Neural cell (in vitro differentiated cells): ENCODE data around the gene ZNF362.

Experiments
- EP300 ChIP-seq: fragments of 450-650 bp; conservative IDR thresholded peaks from 2 replicates; pipeline ENCODE4 v1.6.1; 2014; ENCODE audit warnings: antibody characterized with exemption, mild to moderate bottlenecking, moderate library complexity; ENCODE audit not compliant: poor library complexity, severe bottlenecking
- EZH2 ChIP-seq: fragments of 200-600, 300-800 bp; shearing (Covaris generic), sonication (generic); IDR thresholded peaks from 2 replicates; pipeline ENCODE4 v1.6.1; 2014; ENCODE audit warnings: antibody characterized with exemption, low read length, borderline replicate concordance, mild to moderate bottlenecking; ENCODE audit not compliant: insufficient read depth, poor library complexity, severe bottlenecking
- POLR2AphosphoS5 ChIP-seq: IDR thresholded peaks from 2 replicates; pipeline ENCODE4 v1.6.1; 2012
- RAD21 ChIP-seq: fragments of 450-650 bp; conservative IDR thresholded peaks from 2 replicates; pipeline ENCODE4 v1.6.1; 2014; ENCODE audit warnings: antibody characterized with exemption, mild to moderate bottlenecking, moderate library complexity
- REST ChIP-seq: IDR thresholded peaks from 2 replicates; pipeline ENCODE4 v1.6.1; 2012; ENCODE audit warnings: borderline replicate concordance
- SMC3 ChIP-seq: fragments of 450-650 bp; conservative IDR thresholded peaks from 2 replicates; pipeline ENCODE4 v1.6.1; 2014; ENCODE audit warnings: antibody characterized with exemption, mild to moderate bottlenecking, moderate library complexity; ENCODE audit not compliant: poor library complexity
- TAF1 ChIP-seq: IDR thresholded peaks from 2 replicates; pipeline ENCODE4 v1.6.1; 2012; ENCODE audit warnings: low read depth
- TF ChIP-seq, protein P1 (sequence below): fragments of 450-650 bp; IDR thresholded peaks from 2 replicates; pipeline ENCODE4 v1.5.1; 2014; ENCODE audit warnings: antibody characterized with exemption, mild to moderate bottlenecking, moderate library complexity; ENCODE audit not compliant: poor library complexity, severe bottlenecking

DNA sequence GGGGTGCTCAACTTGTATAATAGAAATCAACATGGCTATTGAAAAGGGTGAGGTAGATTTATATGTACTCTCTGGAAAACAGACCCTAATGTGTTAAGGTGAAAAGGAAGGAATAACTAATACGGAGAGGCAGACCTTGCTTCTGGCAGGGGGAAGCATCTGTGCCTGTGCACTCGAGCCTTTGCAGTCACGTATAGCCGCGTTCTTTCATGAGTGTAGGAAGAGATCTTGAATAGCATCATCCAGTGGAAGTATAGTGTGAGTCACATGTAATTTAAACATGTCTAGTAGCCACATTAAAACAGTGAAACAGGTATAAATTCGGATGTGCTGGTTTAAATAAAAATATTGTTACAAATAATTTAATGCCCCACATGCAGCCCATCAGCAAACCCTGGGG lies 61.7 kb downstream of the ZNF362 start:
- TF ChIP-seq, protein P1, sequence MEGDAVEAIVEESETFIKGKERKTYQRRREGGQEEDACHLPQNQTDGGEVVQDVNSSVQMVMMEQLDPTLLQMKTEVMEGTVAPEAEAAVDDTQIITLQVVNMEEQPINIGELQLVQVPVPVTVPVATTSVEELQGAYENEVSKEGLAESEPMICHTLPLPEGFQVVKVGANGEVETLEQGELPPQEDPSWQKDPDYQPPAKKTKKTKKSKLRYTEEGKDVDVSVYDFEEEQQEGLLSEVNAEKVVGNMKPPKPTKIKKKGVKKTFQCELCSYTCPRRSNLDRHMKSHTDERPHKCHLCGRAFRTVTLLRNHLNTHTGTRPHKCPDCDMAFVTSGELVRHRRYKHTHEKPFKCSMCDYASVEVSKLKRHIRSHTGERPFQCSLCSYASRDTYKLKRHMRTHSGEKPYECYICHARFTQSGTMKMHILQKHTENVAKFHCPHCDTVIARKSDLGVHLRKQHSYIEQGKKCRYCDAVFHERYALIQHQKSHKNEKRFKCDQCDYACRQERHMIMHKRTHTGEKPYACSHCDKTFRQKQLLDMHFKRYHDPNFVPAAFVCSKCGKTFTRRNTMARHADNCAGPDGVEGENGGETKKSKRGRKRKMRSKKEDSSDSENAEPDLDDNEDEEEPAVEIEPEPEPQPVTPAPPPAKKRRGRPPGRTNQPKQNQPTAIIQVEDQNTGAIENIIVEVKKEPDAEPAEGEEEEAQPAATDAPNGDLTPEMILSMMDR = no peak
- TF ChIP-seq REST (no peak), TAF1 (no peak), EZH2 (no peak), EP300 (no peak), SMC3 (no peak), POLR2AphosphoS5 (no peak), RAD21 (no peak)
